DND-41 (cell line): ENCODE results near the gene FAM217A.
A peak's percentile ranks its signal among the peaks of the same experiment; 100 is the strongest.

Source experiments
- ATAC-seq: fragments of 200-7000 bp; cut with Tn5 transposase; 3 replicates; pipeline ENCODE4 v1.9.1; 2021; ENCODE audit warnings: low read depth; ENCODE audit not compliant: insufficient read depth
- DNase-seq: peaks from one replicate; pipeline ENCODE4 v3.0.0-alpha.2; 2020
- H2AFZ ChIP-seq: 2 replicates; pipeline ENCODE4 v1.6.0; 2012; ENCODE audit warnings: low read depth, low read length
- H3K27ac ChIP-seq: 2 replicates; pipeline ENCODE4 v1.5.1; 2012; ENCODE audit warnings: low read length, inconsistent platforms
- H3K27me3 ChIP-seq: fragments of 200-600 bp; sonication (generic); 2 replicates; pipeline ENCODE4 v1.6.0; 2012; ENCODE audit warnings: low read length, mild to moderate bottlenecking, inconsistent platforms; ENCODE audit not compliant: insufficient read depth, poor library complexity
- H3K36me3 ChIP-seq: 2 replicates; pipeline ENCODE4 v1.5.1; 2012; ENCODE audit warnings: low read length, inconsistent platforms; ENCODE audit not compliant: insufficient read depth
- H3K4me1 ChIP-seq: 2 replicates; pipeline ENCODE4 v1.5.1; 2012; ENCODE audit warnings: mild to moderate bottlenecking, low read length; ENCODE audit not compliant: insufficient read depth
- H3K4me2 ChIP-seq: 2 replicates; pipeline ENCODE4 v1.6.0; 2012; ENCODE audit warnings: mild to moderate bottlenecking, moderate library complexity, low read length, inconsistent platforms; ENCODE audit not compliant: insufficient read depth
- H3K4me3 ChIP-seq, 2 experiments: fragments of 200-600 bp in 1 of 2; shearing (Covaris generic) in 1 of 2; 2 replicates each; pipeline ENCODE4 v1.5.1; 2012 to 2016; ENCODE audit warnings: inconsistent platforms in 2 of 2, low read length in 2 of 2, mild to moderate bottlenecking in 2 of 2, low read depth in 1 of 2, moderate library complexity in 1 of 2
- H3K79me2 ChIP-seq: 2 replicates; pipeline ENCODE4 v1.6.0; 2012; ENCODE audit warnings: low read length, inconsistent platforms; ENCODE audit not compliant: insufficient read depth
- H3K9ac ChIP-seq: 2 replicates; pipeline ENCODE4 v1.6.0; 2012; ENCODE audit warnings: low read depth, mild to moderate bottlenecking, inconsistent platforms, low read length, moderate library complexity
- H3K9me3 ChIP-seq: 2 replicates; pipeline ENCODE4 v1.5.1; 2012; ENCODE audit warnings: low read length, moderate library complexity, mild to moderate bottlenecking, inconsistent platforms; ENCODE audit not compliant: insufficient read depth, severe bottlenecking
- H4K20me1 ChIP-seq: 2 replicates; pipeline ENCODE4 v1.6.0; 2012; ENCODE audit warnings: low read length; ENCODE audit not compliant: insufficient read depth
- CTCF ChIP-seq: IDR thresholded peaks from 2 replicates; pipeline ENCODE4 v1.5.1; 2012; ENCODE audit warnings: borderline replicate concordance, low read length, moderate library complexity, mild to moderate bottlenecking; ENCODE audit not compliant: poor library complexity, severe bottlenecking; ENCODE audit errors: extremely low read depth
- EZH2 ChIP-seq: IDR thresholded peaks from 3 replicates; pipeline ENCODE4 v1.6.1; 2012; ENCODE audit warnings: borderline replicate concordance, low read depth, mild to moderate bottlenecking, moderate library complexity, low read length, inconsistent platforms; ENCODE audit not compliant: severe bottlenecking

The FAM217A gene

GRCh38 chr6:4055420-4056041 is 23.4 kb downstream of the FAM217A start:
- Histone ChIP-seq H3K27ac (no peak overlapping the region), H3K4me1 (no peaks in the 10 kb centered on the region), H2AFZ (no peak overlapping the region), H3K4me3 (no peak overlapping the region), H3K4me2 (no peak overlapping the region), H3K79me2 (no peaks in the 10 kb centered on the region), H3K36me3 (peaks cover 96% of the 10 kb centered on the region), H3K9ac (no peak overlapping the region), H4K20me1 (peaks cover 3% of the 10 kb centered on the region; the same call in 1 of the 2 replicates), H3K9me3 (no peaks in the 10 kb centered on the region), H3K27me3 (no peaks in the 10 kb centered on the region)
- DNase-seq, result no peak
- TF ChIP-seq CTCF (peak; percentile 43), EZH2 (no peak)
- no peak for ATAC-seq

GRCh38 chr6:4049246-4049645 is 29.7 kb downstream of the FAM217A start:
- no peaks in the 10 kb centered on the region for H3K27me3 ChIP-seq
- no peak overlapping the region for H3K4me3 ChIP-seq
- ATAC-seq (no peak), DNase-seq (no peak)
- H3K36me3 ChIP-seq, result peaks cover 92% of the 10 kb centered on the region
- no peaks in the 10 kb centered on the region for H3K4me1 ChIP-seq
- H3K27ac ChIP-seq, result no peak overlapping the region
- no peak for TF ChIP-seq EZH2
- TF ChIP-seq CTCF, result no peak
- H2AFZ ChIP-seq, result no peak overlapping the region
- H3K9me3 ChIP-seq, result no peaks in the 10 kb centered on the region
- H3K4me2 ChIP-seq, result no peak overlapping the region
- peaks cover 3% of the 10 kb centered on the region for H4K20me1 ChIP-seq
- peaks cover 13% of the 10 kb centered on the region; the same call in 1 of the 2 replicates for H3K79me2 ChIP-seq
- no peak overlapping the region for H3K9ac ChIP-seq

GRCh38 chr6:4041480-4041879 is 37.5 kb downstream of the FAM217A start:
- Histone ChIP-seq H3K79me2 (peaks cover 57% of the 10 kb centered on the region), H3K9ac (no peak overlapping the region), H2AFZ (no peak overlapping the region), H3K4me2 (no peak overlapping the region), H3K4me3 (no peak overlapping the region), H3K27ac (no peak overlapping the region), H3K4me1 (no peaks in the 10 kb centered on the region), H3K27me3 (no peaks in the 10 kb centered on the region), H4K20me1 (peaks cover 42% of the 10 kb centered on the region), H3K36me3 (peaks cover 95% of the 10 kb centered on the region), H3K9me3 (no peaks in the 10 kb centered on the region)
- no peak for ATAC-seq
- DNase-seq, result no peak
- TF ChIP-seq EZH2 (no peak), CTCF (no peak)
